NCI-H510A treated with DMSO at 0.1 percent for 48 hours (cell line): ENCODE data around the gene STT3B.
"Not testable (repeated sequence)": the region's sequence is repeated elsewhere in the genome, so short reads cannot be mapped to it uniquely, and the experiment has no call there.

ENCODE experiments used
- DNase-seq: peaks from one replicate; lab custom pipeline; 2025; lab: John Stamatoyannopoulos, UW

The STT3B gene

GRCh38 chr3:31532587-31533168, at the start of gene STT3B:
TSS of gene STT3B (plus strand) at chr3:31532925. CDS start at chr3:31532999, 74 bp downstream.
- DNase-seq: peak; percentile 75

- DNase-seq: no peak
Observed at GRCh38 chr3:31483776-31484175, 48.9 kb upstream of the STT3B start.

DNA sequence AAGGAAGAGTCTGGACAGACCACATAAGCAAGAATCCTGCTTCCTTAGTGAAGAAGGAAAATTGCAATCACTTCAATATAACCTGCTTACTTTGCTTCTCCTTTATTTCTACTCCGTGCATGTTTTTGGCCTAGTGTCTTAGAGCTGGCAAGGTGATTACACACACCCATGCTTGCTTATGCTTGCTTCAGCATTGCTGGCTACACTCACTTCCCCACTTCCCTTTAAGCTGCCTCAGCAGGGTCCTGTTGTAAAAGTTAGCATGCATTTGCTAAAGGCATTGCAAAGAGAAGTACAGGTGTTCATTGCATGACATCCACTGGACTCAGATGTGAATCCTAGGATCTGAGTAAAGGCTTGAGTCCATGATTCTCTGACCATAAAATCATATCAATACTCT, 47.5 kb upstream of the STT3B start:
- no peak for DNase-seq

GRCh38 chr3:31486865-31487533, 45.7 kb upstream of the STT3B start:
- no peak for DNase-seq

DNA sequence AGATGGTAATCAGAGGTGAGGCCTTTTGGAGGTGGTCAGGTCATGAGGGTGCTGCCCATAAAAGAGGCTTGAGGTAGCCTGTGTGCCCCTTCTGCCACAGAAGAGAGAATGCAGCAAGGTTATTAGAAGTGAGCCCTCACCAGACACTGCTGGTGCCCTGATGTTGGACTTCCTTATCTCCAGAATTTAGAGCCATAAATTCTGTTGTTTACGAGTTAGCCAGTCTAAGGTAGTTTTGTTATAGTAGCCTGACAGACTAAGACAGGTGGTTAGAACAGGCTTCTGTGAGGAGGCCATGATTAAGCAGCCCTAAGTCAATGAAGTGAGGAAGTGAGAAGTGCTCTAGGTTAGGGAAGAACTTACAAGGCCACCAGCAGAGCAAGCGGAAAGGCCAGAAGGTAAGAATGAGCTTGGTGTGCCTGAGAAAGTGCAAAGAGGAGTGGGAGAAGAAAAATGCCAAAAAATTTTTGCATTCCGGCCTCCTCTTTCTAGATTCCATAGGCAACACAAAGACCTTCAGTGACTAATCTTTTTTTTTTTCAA, 44.2 kb upstream of the STT3B start:
- no peak for DNase-seq

- DNase-seq: no peak
Observed at GRCh38 chr3:31490502-31490901, 42.2 kb upstream of the STT3B start.

DNA sequence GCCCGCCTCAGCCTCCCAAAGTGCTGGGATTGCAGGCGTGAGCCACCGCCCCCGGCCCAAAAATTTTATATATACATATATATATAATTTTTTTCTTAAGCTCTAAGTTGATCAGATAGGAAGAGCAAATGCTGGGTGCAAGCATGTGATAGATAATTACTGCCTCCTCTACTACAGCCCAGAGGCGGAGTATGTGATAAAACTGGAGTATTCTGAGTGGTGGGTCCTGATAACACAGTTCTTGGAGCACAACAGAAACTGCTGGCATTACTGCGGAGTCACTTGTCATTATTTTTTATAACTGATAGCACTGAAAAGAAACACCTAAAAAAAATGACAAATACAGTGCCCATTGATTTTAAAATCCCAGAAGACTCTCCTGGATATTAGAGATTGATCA, 41.1 kb upstream of the STT3B start:
- no peak for DNase-seq

DNA sequence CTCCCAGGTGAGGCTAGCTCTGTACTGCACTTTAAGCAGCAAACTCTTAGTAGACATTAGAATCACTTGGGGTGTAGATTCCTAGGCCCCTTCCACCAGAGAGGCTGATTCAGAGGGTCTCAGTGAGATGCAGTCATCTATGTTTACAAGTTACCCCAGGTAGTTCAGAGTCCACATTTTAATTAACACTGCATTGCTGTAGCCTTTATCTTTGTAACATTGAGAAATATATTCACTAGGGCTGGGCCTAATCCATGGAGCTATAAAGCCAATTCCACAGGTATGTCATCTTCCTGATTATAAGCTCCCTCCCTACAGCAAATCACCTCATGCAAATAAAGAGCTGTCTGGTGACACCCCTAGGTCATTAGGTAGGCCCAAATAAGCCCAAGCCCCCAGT, 39.6 kb upstream of the STT3B start:
- no peak for DNase-seq

DNA sequence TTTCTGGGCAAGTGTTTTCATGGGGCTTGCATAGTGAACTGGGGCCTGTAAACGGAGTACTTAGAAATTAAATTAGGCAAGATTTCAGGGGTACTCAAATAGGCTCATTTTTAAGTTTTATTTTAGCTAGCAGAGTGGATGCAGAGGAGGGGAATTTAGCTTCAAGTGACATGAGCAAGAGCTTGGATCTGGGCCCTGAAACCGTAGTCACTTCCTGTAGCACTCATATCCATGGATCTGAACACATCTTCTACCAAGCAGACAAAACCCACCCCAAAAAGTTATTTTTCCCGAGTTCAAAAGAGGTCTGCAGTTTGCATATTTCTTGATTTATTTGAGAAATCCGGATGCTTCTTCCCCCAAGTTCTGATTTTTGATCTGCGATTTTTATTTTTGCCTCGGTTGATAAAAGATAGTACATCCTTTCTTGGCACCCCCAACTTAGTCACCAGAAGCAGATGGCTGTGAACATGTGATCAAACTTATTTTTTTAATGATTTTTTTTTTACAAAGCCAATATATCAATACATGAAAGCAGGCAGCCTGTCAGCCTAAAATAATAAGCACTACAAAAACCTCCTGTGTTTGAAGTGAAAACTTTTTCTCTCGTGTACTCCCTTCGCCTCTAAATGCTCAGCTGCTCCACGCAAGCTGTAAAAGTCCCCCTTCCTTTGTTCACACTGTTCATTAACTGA, 36.6 kb upstream of the STT3B start:
- no peak for DNase-seq

GRCh38 chr3:31498791-31499190, 33.9 kb upstream of the STT3B start:
- DNase-seq: no peak

DNA sequence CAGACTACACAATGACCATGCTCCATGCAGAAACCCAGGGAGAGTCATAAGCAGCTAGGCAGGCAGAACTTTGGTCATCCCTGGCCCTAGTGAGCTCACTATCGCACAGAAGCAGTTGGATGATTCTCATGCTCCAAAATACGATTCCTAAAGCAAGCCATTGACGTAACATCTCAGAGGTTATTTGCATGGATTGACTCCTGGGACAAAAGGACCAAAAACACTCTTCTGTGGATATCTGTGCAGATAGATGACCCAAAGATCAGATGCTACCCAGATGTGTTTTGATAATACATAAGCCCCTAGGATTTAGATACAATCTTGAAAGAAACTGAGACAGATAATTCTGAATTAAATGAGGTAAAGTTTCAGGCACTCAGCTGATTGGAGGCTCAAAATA, 33.4 kb upstream of the STT3B start:
- no peak for DNase-seq

DNA sequence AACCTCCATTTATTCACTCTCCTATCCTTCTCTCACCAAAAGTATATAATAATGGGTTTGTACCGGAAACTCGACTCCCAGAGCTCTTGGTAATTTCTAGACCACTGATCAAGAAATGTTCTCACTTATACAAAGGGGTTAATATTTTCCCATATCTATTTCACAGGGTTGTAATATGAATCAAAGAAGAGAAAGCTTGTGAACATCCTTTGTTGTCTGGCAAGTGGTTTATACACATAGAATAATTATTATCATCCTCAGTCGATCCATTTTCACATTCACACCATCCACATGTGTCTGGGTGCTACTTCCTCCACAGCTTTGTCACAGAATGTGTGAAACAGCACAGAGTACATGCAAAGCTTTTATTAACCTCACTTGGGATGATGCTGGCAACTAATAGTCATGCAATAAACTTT, 29.9 kb upstream of the STT3B start:
- DNase-seq: no peak

GRCh38 chr3:31503456-31503855, 29.3 kb upstream of the STT3B start:
- DNase-seq: no peak

- no peak for DNase-seq
Observed at GRCh38 chr3:31504230-31504629, 28.5 kb upstream of the STT3B start.

GRCh38 chr3:31505371-31506048, 27.2 kb upstream of the STT3B start:
- DNase-seq: no peak

DNA sequence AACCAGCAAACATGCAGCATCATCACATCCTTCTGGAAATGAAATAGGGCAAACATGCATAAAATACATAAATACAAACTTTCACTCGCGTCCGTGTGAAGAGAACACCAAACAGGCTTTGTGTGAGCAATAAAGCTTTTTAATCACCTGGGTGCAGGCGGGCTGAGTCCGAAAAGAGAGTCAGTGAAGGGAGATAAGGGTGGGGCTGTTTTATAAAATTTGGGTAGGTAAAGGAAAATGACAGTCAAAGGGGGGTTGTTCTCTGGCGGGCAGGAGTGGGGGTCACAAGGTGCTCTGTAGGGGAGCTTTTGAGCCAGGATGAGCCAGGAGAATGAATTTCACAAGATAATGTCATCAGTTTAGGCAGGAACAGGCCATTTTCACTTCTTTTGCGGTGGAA, 26.2 kb upstream of the STT3B start:
- DNase-seq: not testable (repeated sequence)

DNA sequence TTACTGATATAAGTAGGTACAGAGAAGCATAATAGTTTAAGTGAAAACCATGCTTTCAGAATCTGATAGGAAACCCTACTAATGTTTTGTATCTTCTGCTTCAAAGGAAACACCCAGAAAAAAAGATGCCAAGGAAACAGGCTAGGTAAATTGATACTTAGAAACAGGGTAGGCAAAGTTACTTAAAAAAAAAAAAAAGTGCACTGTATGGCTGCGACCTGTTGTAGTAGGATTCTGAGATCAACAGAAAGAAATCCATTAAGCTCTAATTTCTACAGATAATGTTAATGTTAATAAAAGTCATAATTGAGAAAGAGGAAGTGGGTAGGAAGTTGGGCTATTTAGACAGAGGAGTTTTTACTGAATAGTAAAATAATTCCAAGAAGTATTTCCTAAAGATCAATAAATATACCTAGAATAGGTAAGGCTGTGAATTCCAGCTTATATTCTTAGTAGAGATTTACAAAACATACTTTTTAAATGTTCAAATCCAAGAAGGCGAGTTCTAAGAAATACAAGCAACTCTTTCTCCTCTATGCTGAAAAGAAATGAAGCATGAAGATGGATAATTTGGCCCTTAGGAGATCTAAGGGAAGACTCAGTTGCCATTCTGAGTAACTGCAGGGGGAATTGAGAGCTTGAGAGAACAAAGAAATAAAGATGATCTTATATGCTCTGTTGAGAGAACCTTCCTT, 24.1 kb upstream of the STT3B start:
- DNase-seq: no peak

DNA sequence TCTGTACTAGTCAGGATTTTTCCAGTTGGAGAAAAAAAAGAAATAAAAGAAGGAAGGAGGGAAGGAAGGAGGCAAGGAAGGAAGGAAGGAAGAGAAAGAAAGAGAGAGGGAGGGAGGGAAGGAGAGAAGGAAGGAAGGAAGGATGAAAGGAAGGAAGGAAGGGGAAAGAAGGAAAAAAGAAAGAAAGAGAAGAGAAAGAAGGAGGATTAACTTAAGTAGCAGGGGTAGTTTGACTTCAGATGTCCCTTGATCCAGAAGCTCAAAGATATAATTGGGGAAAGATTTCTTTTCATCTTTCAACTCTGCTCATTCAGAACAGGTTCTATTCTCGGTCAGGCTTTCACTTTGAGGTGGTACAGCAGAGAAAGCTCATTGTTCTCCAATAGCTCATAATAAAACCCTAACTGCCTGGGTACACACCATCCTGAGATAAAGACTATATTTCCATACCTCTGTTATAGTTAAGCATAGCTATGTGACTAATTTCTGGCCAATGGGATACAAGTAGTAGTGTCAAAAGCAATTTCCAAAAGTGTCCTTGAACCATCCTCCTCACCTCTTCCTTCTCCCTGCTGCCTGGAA, 23.5 kb upstream of the STT3B start:
- no peak for DNase-seq

DNA sequence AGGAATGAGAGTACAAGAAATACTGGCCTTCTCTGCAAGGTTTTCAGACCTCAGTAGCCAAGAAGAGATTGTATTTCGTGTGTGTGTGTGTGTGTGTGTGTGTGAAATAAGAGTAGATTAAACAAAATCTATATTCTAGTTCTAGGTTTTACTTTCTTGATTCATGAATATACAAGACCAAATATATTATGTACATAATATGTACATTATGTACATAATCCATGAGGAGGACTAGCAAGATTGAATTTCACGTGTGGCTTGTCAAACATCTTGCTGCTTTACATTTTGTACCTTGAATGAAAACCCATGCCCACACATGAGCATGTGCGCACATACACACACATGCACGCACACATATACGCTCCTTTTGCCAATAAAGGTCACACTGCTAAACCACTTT, 18.2 kb upstream of the STT3B start:
- no peak for DNase-seq

GRCh38 chr3:31515486-31516284, 17.0 kb upstream of the STT3B start:
- no peak for DNase-seq

- no peak for DNase-seq
Observed at GRCh38 chr3:31516757-31517156, 16.0 kb upstream of the STT3B start.
